Left cardiac atrium (tissue), 4 donors: ENCODE measurements around the gene ACSM3. TPM values are rescaled to one million over a fixed set of nuclear protein-coding genes. Genes with fewer than 3 reads are reported as not detected.
"Not testable (repeated sequence)": the region's sequence is repeated elsewhere in the genome, so short reads cannot be mapped to it uniquely, and the experiment has no call there.

Experiments
- ATAC-seq, 2 donors: fragments of 200-7000 bp; cut with Tn5 transposase; one replicate each; pipeline ENCODE4 v1.9.1; 2020; ENCODE audit warnings: mild to moderate bottlenecking in 2 of 2, moderate library complexity in 2 of 2
- DNase-seq: peaks from one replicate; pipeline ENCODE4 v3.0.0-alpha.2; 2020
- intact Hi-C, 2 donors: fragments of 100-400 bp; cut with DNase I; formaldehyde crosslinking; loops; one replicate each; pipeline versions ENCODE4 v1.14.1 to v1.15.1; 2022 to 2023
- total RNA-seq, 2 donors: library from RNA; stranded (reverse); fragmentation: NEBNext Ultra II Directional; extraction: Animal tissue kit (Norgen Biotek cat#: 25700); gene quantifications; one replicate each; pipeline ENCODE4 v1.2.1, GENCODE V29; 2021
- donor health status: DM: no; HTN: yes; CAD: no.
- donor health status: DM: no; HTN: yes; CAD: no; lungs with severe emphysema.
- donor health status: DM: yes; HTN: yes; CAD: no.
- donor health status: Dilated cardiomyopathy.

Gene ACSM3
- total RNA-seq, 2 donors from 2014 or later: 8.9 to 11.8 TPM

DNA sequence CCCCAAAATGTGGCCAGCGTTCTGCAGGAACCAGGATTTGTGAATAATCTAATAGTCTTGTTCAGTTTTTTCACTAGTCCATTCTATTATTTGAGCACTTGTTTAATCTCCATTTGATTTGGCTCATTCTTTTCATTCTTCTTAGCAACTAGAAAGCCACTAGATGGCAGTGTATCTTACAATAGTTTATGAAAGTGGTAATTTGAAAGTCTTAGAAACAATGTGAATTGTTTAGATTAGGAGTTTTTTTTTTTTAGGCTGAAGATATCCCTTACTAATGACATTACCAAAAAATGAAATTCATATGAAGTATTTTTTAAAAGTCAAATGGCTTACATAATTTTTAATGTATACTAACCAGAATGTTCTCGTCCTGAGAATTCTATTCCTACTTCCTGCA, 35.8 kb downstream of the ACSM3 start:
- ATAC-seq: no peak
- intact Hi-C loops: loop anchor here in 1 of 2 donors (5.0 kb wide), 1 partner anchor 283 kb away; no protein-coding TSS in a partner anchor
- DNase-seq: no peak

DNA sequence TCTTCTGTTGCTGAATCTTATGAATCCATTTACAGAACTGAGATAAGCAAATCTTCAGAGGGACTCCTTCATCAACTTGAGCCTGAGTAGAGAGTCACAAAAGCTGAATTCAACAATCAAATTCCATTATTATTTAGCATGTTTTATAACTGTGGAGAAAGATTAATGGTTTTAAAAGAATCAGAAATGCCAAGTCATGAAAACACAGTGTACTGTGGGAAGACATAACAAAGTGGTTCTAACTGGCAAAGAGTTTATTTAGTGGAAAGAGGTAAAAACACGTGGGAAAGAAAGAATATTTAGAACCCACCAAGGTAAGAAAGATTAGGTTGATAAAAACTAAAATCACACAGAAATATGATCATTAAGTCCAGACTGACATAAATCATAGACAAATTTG, 37.5 kb downstream of the ACSM3 start:
- intact Hi-C loops: no loop called here
- ATAC-seq: no peak
- no peak for DNase-seq

DNA sequence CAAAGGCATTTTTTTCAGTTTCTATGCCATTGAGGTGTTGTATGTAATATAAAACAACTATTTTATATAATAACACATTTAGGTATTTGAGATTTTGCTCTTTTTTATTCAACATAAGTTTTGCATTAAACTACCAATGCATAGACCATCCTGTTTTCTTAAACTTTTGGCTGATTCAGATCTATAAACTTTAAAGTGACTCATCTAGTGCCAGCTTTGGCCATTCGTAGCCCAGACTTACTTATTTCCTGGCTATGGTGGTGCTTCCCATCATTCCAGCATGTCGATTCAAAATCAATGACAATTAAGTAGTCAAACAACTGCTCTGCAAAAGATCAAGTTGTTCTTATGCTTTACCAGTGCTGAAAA, 39.4 kb downstream of the ACSM3 start:
- intact Hi-C loops: no loop called here

DNA sequence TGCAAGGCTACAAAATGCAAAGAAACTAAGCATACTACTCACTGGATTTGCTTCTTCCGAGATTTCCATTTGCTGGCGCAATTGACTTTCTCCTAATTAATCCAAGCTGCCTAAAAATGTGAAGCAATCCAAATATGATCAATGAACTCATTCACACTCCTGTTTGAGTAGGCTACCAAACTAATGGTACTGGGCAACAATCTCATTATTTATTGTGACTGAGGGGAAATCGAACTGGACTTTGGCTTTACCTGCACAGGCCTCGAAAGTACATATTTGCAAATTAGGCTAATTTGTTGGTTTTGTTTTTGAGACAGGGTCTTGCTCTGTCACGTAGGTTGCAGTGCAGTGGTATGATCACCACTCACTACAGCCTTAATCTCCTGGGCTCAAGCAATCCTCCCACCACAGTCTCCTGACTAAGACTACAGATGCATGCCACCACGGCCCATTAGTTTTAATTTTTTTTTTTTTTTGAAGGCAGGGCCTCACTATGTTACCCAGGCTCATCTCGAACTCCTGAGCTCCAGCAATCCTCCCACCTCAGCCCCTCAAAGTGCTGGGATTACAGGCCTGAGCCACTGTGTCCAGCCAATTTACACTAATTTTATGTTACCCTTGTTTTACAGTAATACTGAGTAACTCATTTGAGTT, 39.9 kb downstream of the ACSM3 start:
- ATAC-seq (no peak), DNase-seq (no peak)
- intact Hi-C loops: no loop called here

More for the DNA sequence above, 39.4 kb downstream of the ACSM3 start:
- ATAC-seq (no peak), DNase-seq (no peak)

DNA sequence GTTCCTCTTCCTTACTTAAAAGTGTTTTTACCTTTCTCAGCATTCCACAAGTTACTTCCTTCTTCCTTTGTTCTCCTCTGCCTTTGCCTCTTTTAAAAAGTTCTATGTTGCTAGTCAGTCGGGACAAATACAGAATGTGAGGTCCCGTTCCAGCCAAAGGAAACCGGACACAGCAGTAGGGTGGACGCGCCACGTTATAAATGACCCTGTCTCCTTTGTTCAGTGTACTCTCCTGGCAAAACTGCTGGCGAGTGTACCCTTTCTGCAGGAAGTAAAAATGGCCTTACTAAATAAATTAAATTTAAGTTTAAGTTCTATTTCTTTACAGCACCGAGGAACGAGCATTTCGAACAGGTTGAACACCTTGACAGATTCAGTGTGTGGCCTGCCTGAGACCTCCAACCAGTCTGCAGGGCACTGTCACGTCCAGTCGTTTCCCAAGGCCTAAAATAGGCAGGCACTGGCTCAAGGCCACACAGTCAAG, 41.9 kb downstream of the ACSM3 start:
- ATAC-seq: peak in 1 of 2 donors; percentile 4
- intact Hi-C loops, DNase-seq: not testable (repeated sequence)

DNA sequence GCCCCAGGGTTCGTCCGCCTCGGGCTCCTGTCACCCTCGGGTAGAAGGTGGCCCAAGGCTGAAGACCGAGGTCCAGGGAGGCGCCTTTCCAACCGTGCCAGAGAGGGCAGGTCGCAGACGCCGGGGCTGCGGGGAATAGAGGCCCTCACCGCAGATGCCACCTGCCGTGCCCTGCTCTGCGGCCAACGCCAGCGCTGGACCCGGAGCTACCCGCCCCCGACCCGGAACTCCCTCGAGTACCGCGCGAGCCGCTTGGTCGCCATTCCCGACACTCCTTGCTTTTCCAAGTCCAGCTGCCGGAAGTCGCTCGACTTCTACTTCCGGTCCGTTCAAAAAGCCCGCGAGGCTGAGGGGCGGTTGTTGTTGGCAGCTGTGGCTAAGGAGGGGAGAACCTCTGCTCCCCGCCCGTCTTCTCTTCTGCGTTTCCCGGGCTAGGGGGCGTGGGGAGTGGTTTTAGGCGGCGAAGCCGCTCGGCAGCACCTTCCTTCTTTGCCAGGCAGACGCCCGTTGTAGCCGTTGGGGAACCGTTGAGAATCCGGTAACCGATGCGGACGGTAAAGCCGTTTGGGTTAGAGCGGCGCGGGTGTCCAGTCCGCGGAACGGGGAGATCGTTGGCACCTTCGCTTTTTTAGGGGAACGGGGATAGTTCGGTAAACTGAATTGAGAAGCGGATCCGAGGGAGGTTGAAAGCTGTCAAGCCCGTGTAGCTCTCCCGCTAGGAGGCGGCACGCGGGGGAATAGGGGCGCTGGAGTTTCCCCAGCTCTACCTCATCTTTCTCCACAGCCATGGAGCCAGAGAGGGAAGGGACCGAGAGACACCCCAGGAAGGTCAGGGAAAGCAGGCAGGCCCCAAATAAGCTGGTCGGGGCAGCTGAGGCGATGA, 42.6 kb downstream of the ACSM3 start, which contains the start of the genes ERI2 and REXO5:
Gene ERI2 (minus strand): TSS at position 305 of the 883 bp plus-strand sequence. CDS start 42 bp downstream, at position 263.
Gene REXO5 (plus strand): TSS at position 360 of the 883 bp plus-strand sequence. CDS start 427 bp downstream, at position 787.
- ATAC-seq: peak; percentile 96 to 97
- peak; percentile 92 for DNase-seq
- intact Hi-C loops: no loop called here

DNA sequence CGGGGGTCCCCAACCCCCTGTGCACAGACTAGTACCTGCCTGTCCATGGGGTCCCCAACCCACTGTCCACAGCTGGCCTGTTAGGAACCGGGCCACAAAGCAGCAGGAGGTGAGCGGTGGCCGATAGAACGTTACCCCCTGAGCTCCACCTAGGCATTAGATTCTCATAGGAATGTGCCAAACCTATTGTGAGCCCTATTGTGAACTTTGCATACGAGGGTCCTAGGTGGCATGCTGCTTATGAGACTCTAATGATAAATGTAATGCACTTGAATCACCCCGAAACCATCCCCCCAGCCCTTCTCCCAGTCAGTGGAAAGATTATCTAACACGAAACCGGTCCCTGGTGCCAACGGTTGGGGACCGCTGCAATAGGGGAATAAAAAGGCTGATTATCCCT, 44.0 kb downstream of the ACSM3 start:
- no peak for DNase-seq
- intact Hi-C loops: no loop called here
- ATAC-seq: no peak

DNA sequence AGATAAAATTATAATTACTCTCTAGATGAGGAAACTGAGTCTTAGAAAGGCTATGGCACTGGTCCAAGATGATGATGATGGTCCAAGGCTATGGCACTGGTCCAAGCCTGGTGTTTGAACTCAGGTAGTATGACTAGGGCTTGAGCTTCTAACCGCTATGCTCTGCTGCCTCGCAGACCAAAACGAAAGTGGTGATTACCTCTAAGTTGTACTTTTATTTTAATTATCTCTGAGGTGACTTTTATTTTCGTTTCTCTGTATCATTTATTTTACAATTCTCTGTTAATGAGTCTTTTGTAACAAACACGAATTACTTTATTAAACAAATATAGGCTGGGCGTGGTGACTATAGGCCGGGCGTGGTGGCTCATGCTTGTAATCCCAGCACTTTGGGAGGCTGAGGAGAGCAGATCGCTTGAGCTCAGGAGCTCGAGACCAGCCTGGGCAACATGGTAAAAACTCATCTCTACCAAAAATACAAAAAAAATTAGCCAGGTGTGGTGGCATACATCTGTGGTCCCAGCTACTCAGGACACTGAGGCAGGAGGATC, 48.1 kb downstream of the ACSM3 start:
- DNase-seq: no peak
- intact Hi-C loops: no loop called here
- no peak for ATAC-seq

DNA sequence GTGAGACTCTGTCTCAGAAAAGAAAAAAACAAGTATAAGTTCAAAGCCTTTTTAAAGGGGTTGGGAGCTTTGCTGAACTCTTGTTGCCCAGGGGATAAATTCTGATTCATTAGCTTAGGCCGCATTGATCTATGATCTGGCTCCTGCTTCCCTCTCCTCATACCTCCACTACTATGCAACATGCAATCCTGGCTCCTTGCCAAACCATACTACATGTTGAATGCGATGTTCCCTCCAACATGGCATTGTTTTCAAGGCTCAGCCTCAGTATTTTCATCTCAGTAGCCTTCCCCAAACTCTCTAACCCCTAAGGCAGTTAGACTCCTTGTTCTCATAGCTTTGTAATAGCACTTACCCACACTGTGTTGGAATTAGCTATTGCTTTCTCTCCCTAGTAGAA, 48.7 kb downstream of the ACSM3 start:
- ATAC-seq (no peak), DNase-seq (no peak)
- intact Hi-C loops: no loop called here

DNA sequence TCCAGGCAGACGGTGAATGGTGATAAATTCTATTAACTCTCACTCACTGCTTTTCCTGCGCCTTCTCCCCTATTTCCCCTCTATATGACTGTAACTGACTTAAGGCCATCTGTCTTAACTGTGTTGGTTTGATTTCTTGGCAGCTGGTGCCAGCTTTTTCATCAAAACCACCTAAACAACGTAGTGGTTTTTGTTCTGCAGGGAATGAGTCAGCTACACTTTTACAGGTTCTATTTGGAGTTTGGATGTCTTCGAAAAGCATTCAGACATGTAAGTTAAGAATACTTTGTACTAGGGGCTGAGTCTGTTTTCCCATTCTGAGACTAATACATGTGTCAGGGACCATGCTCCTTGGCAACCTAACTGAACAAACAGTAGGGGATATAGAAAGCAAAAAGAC, 51.0 kb downstream of the ACSM3 start:
- no peak for ATAC-seq
- no peak for DNase-seq
- intact Hi-C loops: no loop called here

DNA sequence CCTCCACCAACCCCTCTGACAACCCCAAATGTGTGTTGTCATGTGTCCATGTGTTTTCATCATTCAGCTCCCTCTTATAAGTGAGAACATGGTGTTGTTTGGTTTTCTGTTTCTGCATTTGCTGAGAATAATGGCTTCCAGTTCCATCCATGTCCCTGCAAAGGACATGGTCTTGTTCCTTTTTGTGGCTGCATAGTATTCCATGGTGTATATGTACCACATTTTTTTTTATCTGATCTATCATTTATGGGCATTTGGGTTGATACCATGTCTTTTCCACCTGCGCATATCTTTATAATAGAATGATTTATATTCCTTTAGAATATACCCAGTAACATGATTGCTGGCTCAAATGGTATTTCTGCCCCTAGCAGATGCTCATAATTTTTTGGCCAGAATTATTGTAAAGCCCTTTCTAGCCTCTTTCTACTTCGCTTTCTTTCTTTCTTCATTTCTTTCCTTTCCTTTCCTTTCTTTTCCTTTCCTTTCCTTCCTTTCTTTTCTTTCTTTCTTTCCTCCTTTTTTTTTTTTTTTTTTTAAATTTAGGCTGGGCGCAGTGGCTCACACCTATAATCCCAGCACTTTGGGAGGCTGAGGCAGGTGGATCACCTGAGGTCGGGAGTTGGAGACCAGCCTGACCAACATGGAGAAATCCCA, 55.2 kb downstream of the ACSM3 start:
- ATAC-seq (no peak), DNase-seq (no peak)
- intact Hi-C loops: no loop called here

DNA sequence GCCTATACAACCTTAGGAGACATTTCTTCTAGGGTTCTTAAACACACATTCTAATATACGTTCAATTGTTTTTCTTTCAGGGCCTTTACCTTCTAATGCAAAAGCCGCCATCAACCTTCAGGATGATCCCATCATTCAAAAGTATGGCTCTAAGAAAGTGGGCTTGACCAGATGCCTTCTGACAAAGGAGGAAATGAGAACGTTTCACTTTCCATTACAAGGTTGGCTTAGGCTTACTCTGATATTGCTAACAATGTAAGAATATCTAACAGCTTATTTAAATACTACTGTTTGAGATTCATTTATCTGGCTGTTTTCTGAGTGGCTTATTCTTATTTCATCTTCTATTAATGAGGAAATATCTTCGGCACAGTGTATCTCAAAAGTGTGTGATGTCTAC, 57.9 kb downstream of the ACSM3 start:
- ATAC-seq (no peak), DNase-seq (no peak)
- intact Hi-C loops: no loop called here

DNA sequence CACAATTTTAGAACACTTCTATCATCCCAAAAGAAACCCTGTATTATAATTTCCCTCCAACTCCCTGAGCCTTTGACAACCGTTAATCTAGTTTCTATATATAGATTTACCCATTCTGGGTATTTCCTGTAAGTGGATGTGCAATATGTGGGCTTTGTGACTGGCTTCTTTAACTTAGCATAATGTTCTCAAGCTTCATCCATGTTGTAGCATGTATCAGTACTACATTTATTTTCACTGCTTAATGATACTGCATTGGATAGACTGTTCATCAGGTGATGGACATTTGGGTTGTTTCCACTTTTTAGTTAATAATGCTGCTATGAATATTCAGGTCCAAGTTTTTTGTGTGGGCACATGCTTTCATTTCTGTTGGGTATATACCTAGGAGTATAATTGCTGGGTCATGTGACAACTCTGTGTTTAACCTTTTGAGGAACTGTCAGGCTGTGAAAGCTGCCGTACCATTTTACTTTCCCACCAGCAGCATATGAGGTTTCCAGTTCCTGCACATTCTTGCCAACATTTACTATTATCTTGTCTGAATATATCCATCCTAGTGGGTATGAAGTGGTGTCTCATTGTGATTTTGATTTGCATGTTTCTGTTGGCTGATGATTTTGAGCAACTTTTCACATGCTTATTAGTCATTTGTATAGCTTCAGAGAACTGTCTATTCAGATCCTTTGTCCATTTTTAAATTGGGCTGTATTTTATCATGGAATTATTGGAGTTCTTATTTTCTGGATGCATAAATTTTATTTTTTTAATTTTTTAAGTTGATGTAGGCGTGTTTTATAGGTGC, 58.9 kb downstream of the ACSM3 start:
- ATAC-seq: no peak
- no peak for DNase-seq
- intact Hi-C loops: no loop called here

DNA sequence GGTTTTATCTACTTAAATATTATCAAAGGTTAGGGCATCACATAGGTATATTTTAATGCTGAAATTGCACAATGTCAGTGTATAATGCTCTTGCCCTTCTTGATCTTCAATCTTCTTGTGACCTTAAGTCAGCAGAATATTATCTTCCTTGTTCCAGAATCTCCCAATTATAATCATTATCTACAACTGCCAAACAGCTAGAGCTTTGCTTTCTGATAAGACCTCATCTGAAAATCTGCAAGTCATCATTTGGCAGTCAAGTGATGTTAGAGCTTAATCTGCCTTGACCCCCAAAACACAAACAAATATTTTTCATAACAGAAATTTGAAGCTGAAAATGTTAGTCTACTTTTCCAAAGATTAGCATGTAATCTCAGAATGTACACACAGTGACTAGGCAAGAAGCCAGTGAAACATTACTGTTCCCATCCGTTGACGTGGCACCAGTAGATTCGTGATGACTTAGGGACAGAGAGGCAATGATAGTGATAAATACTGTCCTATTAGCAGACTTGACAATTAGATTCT, 62.3 kb downstream of the ACSM3 start:
- intact Hi-C loops: no loop called here
- no peak for ATAC-seq
- no peak for DNase-seq

DNA sequence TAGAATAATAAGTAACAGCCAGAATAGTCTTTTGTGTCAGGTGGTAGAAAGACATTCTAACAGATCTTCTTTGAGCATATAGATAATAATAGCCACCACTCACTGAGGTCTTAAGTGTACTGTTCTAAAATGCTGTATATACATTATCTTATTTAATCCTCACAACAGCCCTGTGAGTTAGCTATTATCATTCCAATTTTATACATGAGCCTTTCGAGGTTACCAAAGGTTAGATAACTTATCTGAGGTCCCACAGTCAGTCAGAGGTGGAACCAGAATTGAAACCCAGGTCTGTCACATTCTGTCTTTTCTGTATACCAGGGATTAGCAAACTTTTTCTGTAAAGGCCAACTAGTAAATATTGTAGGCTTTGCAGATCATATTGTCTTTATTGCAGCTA, 65.7 kb downstream of the ACSM3 start:
- ATAC-seq (no peak), DNase-seq (no peak)
- intact Hi-C loops: no loop called here

DNA sequence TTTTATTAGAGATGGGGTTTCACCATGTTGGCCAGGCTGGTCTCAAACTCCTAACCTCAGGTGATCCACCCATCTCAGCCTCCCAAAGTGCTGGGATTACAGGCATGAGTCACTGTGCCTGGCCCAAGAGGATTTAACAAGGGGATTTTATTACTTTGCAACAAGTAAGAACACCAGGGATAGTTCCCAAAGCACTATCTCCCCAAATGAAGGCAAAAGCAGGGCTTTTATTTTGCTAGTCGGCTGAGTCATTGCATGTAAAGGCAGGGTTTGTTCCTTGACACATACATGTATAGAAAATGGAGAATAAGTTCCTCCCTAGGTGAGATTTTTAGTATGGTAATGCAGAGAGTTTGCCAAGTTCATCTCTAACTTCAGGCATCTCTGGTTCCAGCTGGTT, 66.6 kb downstream of the ACSM3 start:
- no peak for DNase-seq
- intact Hi-C loops: no loop called here
- no peak for ATAC-seq

DNA sequence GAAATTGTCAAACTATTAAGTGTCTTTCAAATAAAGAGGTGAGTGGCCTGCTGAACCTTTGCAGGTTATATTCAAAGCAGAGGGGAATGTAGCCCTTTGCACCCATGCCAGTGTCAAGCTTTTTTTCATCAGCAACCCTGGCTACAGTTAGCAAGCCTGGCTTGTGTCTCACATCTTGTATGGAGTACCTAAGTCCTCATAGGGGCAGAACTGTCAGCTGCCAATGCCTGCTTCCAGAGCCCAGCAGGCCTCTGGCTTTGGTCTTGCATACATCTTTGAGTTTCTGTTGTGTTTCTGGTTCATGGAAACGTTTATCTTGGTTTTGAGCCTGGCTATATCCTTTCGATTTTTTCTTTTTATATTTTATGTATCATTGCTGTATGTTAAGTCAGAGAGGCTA, 69.3 kb downstream of the ACSM3 start:
- ATAC-seq (no peak), DNase-seq (no peak)
- intact Hi-C loops: no loop called here

DNA sequence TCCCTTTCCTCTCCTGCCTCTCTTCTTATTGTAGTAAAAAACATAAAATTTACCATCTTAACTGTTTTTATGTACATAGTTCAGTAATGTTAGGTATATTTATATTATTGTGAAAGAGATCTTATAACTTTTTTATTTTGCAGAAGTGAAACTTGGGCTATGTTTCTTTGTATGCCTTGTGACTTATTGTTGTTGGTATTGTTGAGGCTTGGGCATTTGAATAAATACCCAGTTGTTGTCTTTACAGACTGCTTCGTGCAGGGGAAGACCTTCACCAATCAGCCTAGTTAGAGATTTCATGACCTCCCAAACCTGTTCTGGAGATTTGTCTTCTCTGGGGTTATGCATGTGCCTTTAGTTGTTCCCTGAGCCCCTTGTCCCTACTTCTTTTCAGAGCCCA, 74.4 kb downstream of the ACSM3 start:
- intact Hi-C loops: no loop called here

DNA sequence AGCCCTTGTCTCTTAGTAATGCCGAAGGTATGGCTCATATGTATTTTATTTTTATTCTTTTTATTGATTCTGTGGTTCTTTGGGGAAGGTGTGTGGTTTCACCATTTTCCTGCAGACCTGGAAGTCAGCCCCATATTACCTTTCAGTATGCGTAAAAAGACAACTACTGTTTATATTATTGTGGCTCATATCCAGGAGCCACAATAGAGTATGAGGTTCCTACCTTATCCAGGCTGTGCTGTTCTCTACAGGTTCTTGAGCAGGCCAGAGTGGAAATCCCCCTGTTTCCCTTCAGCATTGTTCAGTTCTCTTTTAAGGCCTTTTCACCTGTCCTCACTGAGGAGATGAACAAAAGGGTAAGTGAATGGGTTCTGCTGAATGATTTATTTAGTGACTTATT, 75.7 kb downstream of the ACSM3 start:
- intact Hi-C loops: no loop called here

More for the DNA sequence above, 74.4 kb downstream of the ACSM3 start:
- DNase-seq (no peak), ATAC-seq (no peak)

More for the DNA sequence above, 75.7 kb downstream of the ACSM3 start:
- DNase-seq: no peak
- ATAC-seq: no peak
